PC-9 (cell line): ENCODE measurements around the gene ETF1. TPM values are rescaled to one million over a fixed set of nuclear protein-coding genes. Genes with fewer than 3 reads are reported as not detected.

Experiments used
- BruUV-seq: library from RNA; stranded (reverse); fragments of 400-500 nt; replicated peaks from 2 replicates; lab custom pipeline; 2021; lab: Mats Ljungman, UMichigan
- CTCF ChIA-PET: fragments of 300-600 bp; sonication (Branson Sonifier 250); formaldehyde crosslinking; loops from one replicate; lab custom pipeline; 2022; ENCODE audit warnings: antibody characterized with exemption; lab: Charles Lee
- POLR2A ChIA-PET: fragments of 300-600 bp; sonication (Branson Sonifier 250); formaldehyde crosslinking; loops from one replicate; lab custom pipeline; 2022; ENCODE audit warnings: antibody characterized with exemption; ENCODE audit not compliant: unreplicated experiment; lab: Charles Lee
- DNase-seq, 2 experiments: peaks; one replicate each; pipeline versions ENCODE4 v3.0.0 to v3.0.0-alpha.2; 2015 to 2022; ENCODE audit warnings: mixed read lengths in 1 of 2
- H2AFZ ChIP-seq: fragments of 200-600 bp; sonication (generic); 2 replicates; pipeline ENCODE4 v1.8.1; 2017; ENCODE audit warnings: antibody characterized with exemption
- H3F3A ChIP-seq: fragments of 200-600 bp; sonication (generic); 2 replicates; pipeline ENCODE4 v1.8.1; 2017; ENCODE audit warnings: antibody characterized with exemption, mild to moderate bottlenecking, low read depth; ENCODE audit not compliant: insufficient read depth
- H3K27ac ChIP-seq: fragments of 200-600 bp; sonication (generic); 2 replicates; pipeline ENCODE4 v1.6.1; 2016; ENCODE audit warnings: mixed run types
- H3K27me3 ChIP-seq: fragments of 200-600 bp; sonication (generic); 2 replicates; pipeline ENCODE4 v1.6.1; 2016; ENCODE audit warnings: low read depth, mixed run types; ENCODE audit not compliant: insufficient read depth
- H3K36me3 ChIP-seq: fragments of 200-600 bp; sonication (generic); 2 replicates; pipeline ENCODE4 v1.6.1; 2016; ENCODE audit warnings: low read depth, mixed run types
- H3K4me1 ChIP-seq: fragments of 200-600 bp; sonication (generic); replicated peaks from 2 replicates; pipeline ENCODE4 v1.6.1; 2016; ENCODE audit warnings: mixed run types; ENCODE audit not compliant: insufficient read depth
- H3K4me2 ChIP-seq: fragments of 200-600 bp; sonication (generic); 2 replicates; pipeline ENCODE4 v1.6.1; 2017; ENCODE audit warnings: mixed run types
- H3K4me3 ChIP-seq: fragments of 200-600 bp; sonication (generic); 2 replicates; pipeline ENCODE4 v1.6.1; 2016; ENCODE audit warnings: mixed run types
- H3K79me2 ChIP-seq: fragments of 200-600 bp; sonication (generic); 2 replicates; pipeline ENCODE4 v1.6.1; 2017; ENCODE audit warnings: low read depth, mixed run types
- H3K9me2 ChIP-seq: fragments of 200-600 bp; sonication (generic); 2 replicates; pipeline ENCODE4 v1.8.1; 2017; ENCODE audit warnings: mild to moderate bottlenecking; ENCODE audit not compliant: insufficient read depth
- H3K9me3 ChIP-seq: fragments of 200-600 bp; sonication (generic); 2 replicates; pipeline ENCODE4 v1.8.1; 2016; ENCODE audit warnings: low read depth; ENCODE audit not compliant: insufficient read depth
- H4K20me1 ChIP-seq: fragments of 200-600 bp; sonication (generic); 2 replicates; pipeline ENCODE4 v1.8.1; 2017; ENCODE audit not compliant: insufficient read depth
- CTCF ChIP-seq: fragments of 200-600 bp; sonication (generic); conservative IDR thresholded peaks from 2 replicates; pipeline ENCODE4 v1.6.1; 2017; ENCODE audit warnings: mixed run types, antibody characterized with exemption, mild to moderate bottlenecking, moderate library complexity
- EZH2 ChIP-seq: fragments of 200-600 bp; sonication (generic); IDR thresholded peaks from 2 replicates; pipeline ENCODE4 v1.8.0; 2017; ENCODE audit warnings: antibody characterized with exemption, low read depth
- intact Hi-C: fragments of 100-400 bp; cut with micrococcal nuclease; formaldehyde crosslinking; loops from one replicate; pipeline ENCODE4 v1.10.0; 2022; ENCODE audit not compliant: unreplicated experiment
- total RNA-seq: library from RNA; stranded (reverse); gene quantifications from 2 replicates; pipeline ENCODE4 v1.2.3, GENCODE V29; 2021

ETF1 gene
- total RNA-seq, 1 experiment from 2014 or later = 84.9 TPM

- POLR2A ChIA-PET = interaction anchor here (0.6 kb wide), 1 partner anchor 27 kb away, joined by 10 read pairs; no protein-coding TSS in a partner anchor
- peak in 1 of 2 experiments; percentile 80 for DNase-seq
- Histone ChIP-seq H3K27ac (peak overlapping the region; percentile 49), H3F3A (peaks cover 31% of the 10 kb centered on the region), H3K36me3 (0 out of 2 replicates have a peak, but pooled peaks cover 5% of the 10 kb centered on the region), H3K4me3 (no peak overlapping the region), H3K4me2 (peak overlapping the region; percentile 59), H4K20me1 (peaks cover 89% of the 10 kb centered on the region), H2AFZ (no peak overlapping the region), H3K9me3 (no peaks in the 10 kb centered on the region), H3K9me2 (no peaks in the 10 kb centered on the region), H3K27me3 (no peaks in the 10 kb centered on the region), H3K79me2 (peaks cover 95% of the 10 kb centered on the region), H3K4me1 (peaks cover 36% of the 10 kb centered on the region)
- intact Hi-C loops = no loop called here
- TF ChIP-seq EZH2 (no peak), CTCF (no peak)
- CTCF ChIA-PET = no interaction called here
- no TSS peak for BruUV-seq
These were observed 14.8 kb downstream of the ETF1 start for GRCh38 chr5:138528208-138528607.

- Histone ChIP-seq H3K27ac (no peak overlapping the region), H3F3A (peaks cover 36% of the 10 kb centered on the region), H3K79me2 (peaks cover 95% of the 10 kb centered on the region), H3K9me2 (no peaks in the 10 kb centered on the region), H3K4me3 (no peak overlapping the region), H3K9me3 (no peaks in the 10 kb centered on the region), H3K4me1 (peaks cover 36% of the 10 kb centered on the region), H3K4me2 (no peak overlapping the region), H3K36me3 (0 out of 2 replicates have a peak, but pooled peaks cover 5% of the 10 kb centered on the region), H2AFZ (no peak overlapping the region), H3K27me3 (no peaks in the 10 kb centered on the region), H4K20me1 (peaks cover 89% of the 10 kb centered on the region)
- DNase-seq = no peak
- POLR2A ChIA-PET = no interaction called here
- TF ChIP-seq CTCF (no peak), EZH2 (no peak)
- BruUV-seq = no TSS peak
- CTCF ChIA-PET = interaction anchor here (0.6 kb wide), 2 partner anchors 61 to 676 kb away, joined by 4 read pairs; no protein-coding TSS in a partner anchor
- intact Hi-C loops = no loop called here
These were observed 15.9 kb downstream of the ETF1 start for GRCh38 chr5:138527170-138527569.

- H3K27ac ChIP-seq = no peak overlapping the region
- intact Hi-C loops = no loop called here
- H3K9me3 ChIP-seq = no peaks in the 10 kb centered on the region
- TF ChIP-seq EZH2 = no peak
- TF ChIP-seq CTCF = no peak
- CTCF ChIA-PET = no interaction called here
- POLR2A ChIA-PET = no interaction called here
- H2AFZ ChIP-seq = no peak overlapping the region
- no peaks in the 10 kb centered on the region for H3K9me2 ChIP-seq
- H3K36me3 ChIP-seq = peaks cover 18% of the 10 kb centered on the region; the same call in 1 of the 2 replicates
- H3K27me3 ChIP-seq = no peaks in the 10 kb centered on the region
- no peak for DNase-seq
- peaks cover 17% of the 10 kb centered on the region for H3F3A ChIP-seq
- peaks cover 87% of the 10 kb centered on the region for H4K20me1 ChIP-seq
- BruUV-seq = no TSS peak
- peaks cover 10% of the 10 kb centered on the region for H3K4me1 ChIP-seq
- H3K4me2 ChIP-seq = no peak overlapping the region
- H3K79me2 ChIP-seq = peaks cover 92% of the 10 kb centered on the region
- no peak overlapping the region for H3K4me3 ChIP-seq
These were observed 19.6 kb downstream of the ETF1 start for GRCh38 chr5:138523406-138523805.
